ENCODE data around the gene ALG5.

Gene ALG5

GRCh38 chr13:36954542-36954941, 44.6 kb downstream of the ALG5 start (continued):
- TF ChIP-seq TSHZ2 (CRISPR knock-in tag; IDR thresholded peaks at IDR 0.05) (no peak), GLIS3 (CRISPR knock-in tag; IDR thresholded peaks at IDR 0.05) (no peak), BACH2 (CRISPR knock-in tag; IDR thresholded peaks at IDR 0.05; ENCODE audit: borderline replicate concordance) (no peak)

DNA sequence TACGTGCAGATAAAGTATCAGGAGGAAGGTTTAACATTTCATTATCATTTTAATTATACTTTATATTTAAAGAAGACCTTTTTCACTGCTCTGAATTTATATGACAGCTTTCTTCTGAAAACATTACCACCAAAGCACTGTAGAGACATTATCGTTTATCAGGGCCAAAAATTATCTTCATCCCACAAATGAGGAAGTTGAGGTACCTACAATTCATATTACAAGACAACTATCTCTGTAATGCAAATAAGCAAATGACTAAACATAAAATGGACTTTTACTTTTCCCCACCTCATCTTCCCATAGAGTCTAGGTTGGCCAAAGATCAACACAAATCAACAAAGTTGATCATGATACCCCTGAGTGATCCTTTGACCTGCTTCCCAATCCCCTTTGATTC, 48.2 kb downstream of the ALG5 start:
- TF ChIP-seq TSHZ2 (CRISPR knock-in tag; IDR thresholded peaks at IDR 0.05) (no peak), ZFP30 (CRISPR knock-in tag; IDR thresholded peaks at IDR 0.05) (no peak), ZNF70 (CRISPR knock-in tag; IDR thresholded peaks at IDR 0.05) (no peak), ARNTL (CRISPR knock-in tag; IDR thresholded peaks at IDR 0.05; ENCODE audit: borderline replicate concordance, low read depth) (no peak), ISL1 (CRISPR knock-in tag; IDR thresholded peaks at IDR 0.05) (no peak), ESRRG (CRISPR knock-in tag; IDR thresholded peaks at IDR 0.05) (no peak), PPARA (CRISPR knock-in tag; IDR thresholded peaks at IDR 0.05; ENCODE audit: borderline replicate concordance) (no peak)
- ATAC-seq, result no peak

GRCh38 chr13:36950330-36950729, 48.8 kb downstream of the ALG5 start:
- ATAC-seq, result no peak
- TF ChIP-seq ESRRG (CRISPR knock-in tag; IDR thresholded peaks at IDR 0.05) (no peak), TSHZ2 (CRISPR knock-in tag; IDR thresholded peaks at IDR 0.05) (peak; percentile 65; the same call in 1 of the 2 replicates), ISL1 (CRISPR knock-in tag; IDR thresholded peaks at IDR 0.05) (no peak), TCF4 (CRISPR knock-in tag; IDR thresholded peaks at IDR 0.05; ENCODE audit: borderline replicate concordance) (peak; percentile 83; the same call in 1 of the 2 replicates), ZNF70 (CRISPR knock-in tag; IDR thresholded peaks at IDR 0.05) (no peak)
- TF ChIP-seq, protein P1, sequence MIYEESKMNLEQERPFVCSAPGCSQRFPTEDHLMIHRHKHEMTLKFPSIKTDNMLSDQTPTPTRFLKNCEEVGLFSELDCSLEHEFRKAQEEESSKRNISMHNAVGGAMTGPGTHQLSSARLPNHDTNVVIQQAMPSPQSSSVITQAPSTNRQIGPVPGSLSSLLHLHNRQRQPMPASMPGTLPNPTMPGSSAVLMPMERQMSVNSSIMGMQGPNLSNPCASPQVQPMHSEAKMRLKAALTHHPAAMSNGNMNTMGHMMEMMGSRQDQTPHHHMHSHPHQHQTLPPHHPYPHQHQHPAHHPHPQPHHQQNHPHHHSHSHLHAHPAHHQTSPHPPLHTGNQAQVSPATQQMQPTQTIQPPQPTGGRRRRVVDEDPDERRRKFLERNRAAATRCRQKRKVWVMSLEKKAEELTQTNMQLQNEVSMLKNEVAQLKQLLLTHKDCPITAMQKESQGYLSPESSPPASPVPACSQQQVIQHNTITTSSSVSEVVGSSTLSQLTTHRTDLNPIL (CRISPR knock-in tag; IDR thresholded peaks at IDR 0.05; ENCODE audit: low read depth), result no peak

GRCh38 chr13:36945078-36945477, 54.1 kb downstream of the ALG5 start:
- ATAC-seq, result no peak
- TF ChIP-seq ZFP30 (CRISPR knock-in tag; IDR thresholded peaks at IDR 0.05) (no peak), GLIS3 (CRISPR knock-in tag; IDR thresholded peaks at IDR 0.05) (no peak), CSRNP3 (CRISPR knock-in tag; IDR thresholded peaks at IDR 0.05) (no peak), TCF4 (CRISPR knock-in tag; IDR thresholded peaks at IDR 0.05; ENCODE audit: borderline replicate concordance) (peak; percentile 36; the same call in 1 of the 2 replicates)

GRCh38 chr13:36925603-36926002, 73.5 kb downstream of the ALG5 start:
- ATAC-seq, result no peak
- TF ChIP-seq POU6F1 (CRISPR knock-in tag; IDR thresholded peaks at IDR 0.05; ENCODE audit: borderline replicate concordance, low read depth) (no peak), ZNF565 (CRISPR knock-in tag; conservative IDR thresholded peaks at IDR 0.05; ENCODE audit: low read depth) (no peak), CSRNP3 (CRISPR knock-in tag; IDR thresholded peaks at IDR 0.05) (no peak), RARB (CRISPR knock-in tag; IDR thresholded peaks at IDR 0.05) (no peak), ARNTL (CRISPR knock-in tag; IDR thresholded peaks at IDR 0.05; ENCODE audit: borderline replicate concordance, low read depth) (no peak)

All from SK-N-SH treated with all-trans-retinoic acid at 6 μM for 48 hours (cell line).